DND-41 (cell line): ENCODE measurements around the gene IL2RA.

Source experiments
- ATAC-seq: fragments of 200-7000 bp; cut with Tn5 transposase; 3 replicates; pipeline ENCODE4 v1.9.1; 2021; ENCODE audit warnings: low read depth; ENCODE audit not compliant: insufficient read depth
- DNase-seq: peaks from one replicate; pipeline ENCODE4 v3.0.0-alpha.2; 2020
- H2AFZ ChIP-seq: 2 replicates; pipeline ENCODE4 v1.6.0; 2012; ENCODE audit warnings: low read depth, low read length
- H3K27ac ChIP-seq: 2 replicates; pipeline ENCODE4 v1.5.1; 2012; ENCODE audit warnings: low read length, inconsistent platforms
- H3K27me3 ChIP-seq: fragments of 200-600 bp; sonication (generic); 2 replicates; pipeline ENCODE4 v1.6.0; 2012; ENCODE audit warnings: low read length, mild to moderate bottlenecking, inconsistent platforms; ENCODE audit not compliant: insufficient read depth, poor library complexity
- H3K36me3 ChIP-seq: 2 replicates; pipeline ENCODE4 v1.5.1; 2012; ENCODE audit warnings: low read length, inconsistent platforms; ENCODE audit not compliant: insufficient read depth
- H3K4me1 ChIP-seq: 2 replicates; pipeline ENCODE4 v1.5.1; 2012; ENCODE audit warnings: mild to moderate bottlenecking, low read length; ENCODE audit not compliant: insufficient read depth
- H3K4me2 ChIP-seq: 2 replicates; pipeline ENCODE4 v1.6.0; 2012; ENCODE audit warnings: mild to moderate bottlenecking, moderate library complexity, low read length, inconsistent platforms; ENCODE audit not compliant: insufficient read depth
- H3K4me3 ChIP-seq, 2 experiments: fragments of 200-600 bp in 1 of 2; shearing (Covaris generic) in 1 of 2; 2 replicates each; pipeline ENCODE4 v1.5.1; 2012 to 2016; ENCODE audit warnings: inconsistent platforms in 2 of 2, low read length in 2 of 2, mild to moderate bottlenecking in 2 of 2, low read depth in 1 of 2, moderate library complexity in 1 of 2
- H3K79me2 ChIP-seq: 2 replicates; pipeline ENCODE4 v1.6.0; 2012; ENCODE audit warnings: low read length, inconsistent platforms; ENCODE audit not compliant: insufficient read depth
- H3K9ac ChIP-seq: 2 replicates; pipeline ENCODE4 v1.6.0; 2012; ENCODE audit warnings: low read depth, mild to moderate bottlenecking, inconsistent platforms, low read length, moderate library complexity
- H3K9me3 ChIP-seq: 2 replicates; pipeline ENCODE4 v1.5.1; 2012; ENCODE audit warnings: low read length, moderate library complexity, mild to moderate bottlenecking, inconsistent platforms; ENCODE audit not compliant: insufficient read depth, severe bottlenecking
- H4K20me1 ChIP-seq: 2 replicates; pipeline ENCODE4 v1.6.0; 2012; ENCODE audit warnings: low read length; ENCODE audit not compliant: insufficient read depth
- CTCF ChIP-seq: IDR thresholded peaks from 2 replicates; pipeline ENCODE4 v1.5.1; 2012; ENCODE audit warnings: borderline replicate concordance, low read length, moderate library complexity, mild to moderate bottlenecking; ENCODE audit not compliant: poor library complexity, severe bottlenecking; ENCODE audit errors: extremely low read depth
- EZH2 ChIP-seq: IDR thresholded peaks from 3 replicates; pipeline ENCODE4 v1.6.1; 2012; ENCODE audit warnings: borderline replicate concordance, low read depth, mild to moderate bottlenecking, moderate library complexity, low read length, inconsistent platforms; ENCODE audit not compliant: severe bottlenecking

Gene IL2RA

GRCh38 chr10:6019796-6020195, 42.4 kb downstream of the IL2RA start:
- Histone ChIP-seq H3K36me3 (no peaks in the 10 kb centered on the region), H4K20me1 (no peaks in the 10 kb centered on the region), H3K4me3 (no peak overlapping the region), H3K9me3 (no peaks in the 10 kb centered on the region), H3K79me2 (no peaks in the 10 kb centered on the region), H3K4me2 (no peak overlapping the region), H3K27ac (no peak overlapping the region), H2AFZ (no peak overlapping the region), H3K4me1 (no peaks in the 10 kb centered on the region), H3K9ac (no peak overlapping the region), H3K27me3 (no peaks in the 10 kb centered on the region)
- DNase-seq = no peak
- ATAC-seq = no peak
- no peak for TF ChIP-seq EZH2
- no peak for TF ChIP-seq CTCF

- Histone ChIP-seq H3K27ac (no peak overlapping the region), H3K36me3 (no peaks in the 10 kb centered on the region), H3K79me2 (no peaks in the 10 kb centered on the region), H4K20me1 (no peaks in the 10 kb centered on the region), H3K4me2 (no peak overlapping the region), H3K27me3 (no peaks in the 10 kb centered on the region), H3K4me1 (no peaks in the 10 kb centered on the region), H2AFZ (no peak overlapping the region), H3K9me3 (no peaks in the 10 kb centered on the region), H3K9ac (no peak overlapping the region), H3K4me3 (no peak overlapping the region)
- ATAC-seq (no peak), DNase-seq (no peak)
- TF ChIP-seq EZH2 = no peak
- no peak for TF ChIP-seq CTCF
These were observed 43.0 kb downstream of the IL2RA start for GRCh38 chr10:6019010-6019782.

GRCh38 chr10:6018422-6018821, 43.7 kb downstream of the IL2RA start:
- DNase-seq (no peak), ATAC-seq (no peak)
- no peak overlapping the region for H3K4me2 ChIP-seq
- H2AFZ ChIP-seq = no peak overlapping the region
- H3K9ac ChIP-seq = no peak overlapping the region
- H3K27me3 ChIP-seq = no peaks in the 10 kb centered on the region
- H3K4me1 ChIP-seq = no peaks in the 10 kb centered on the region
- no peak overlapping the region for H3K4me3 ChIP-seq
- H3K27ac ChIP-seq = no peak overlapping the region
- H3K79me2 ChIP-seq = no peaks in the 10 kb centered on the region
- no peaks in the 10 kb centered on the region for H4K20me1 ChIP-seq
- H3K36me3 ChIP-seq = no peaks in the 10 kb centered on the region
- H3K9me3 ChIP-seq = no peaks in the 10 kb centered on the region
- TF ChIP-seq CTCF (no peak), EZH2 (no peak)
